HL-60 (cell line): ENCODE data around the gene PCDHB13.
"Not testable (repeated sequence)": the region's sequence is repeated elsewhere in the genome, so short reads cannot be mapped to it uniquely, and the experiment has no call there.

ENCODE experiments used
- DNase-seq, 2 experiments: peaks; one replicate each; pipeline ENCODE4 v3.0.0-alpha.2; 2010 to 2020; ENCODE audit warnings: low read depth in 1 of 2, low spot score in 1 of 2
- H3K27ac ChIP-seq: fragments of 250-450 bp; sonication (Bioruptor Pico); replicated peaks from 2 replicates; pipeline ENCODE4 v1.5.1; 2020; ENCODE audit warnings: mild to moderate bottlenecking, moderate library complexity
- H3K27me3 ChIP-seq: fragments of 250-450 bp; sonication (Bioruptor Pico); 2 replicates; pipeline ENCODE4 v1.5.1; 2021; ENCODE audit warnings: mild to moderate bottlenecking, moderate library complexity; ENCODE audit not compliant: insufficient read depth, poor library complexity, severe bottlenecking
- H3K4me3 ChIP-seq: replicated peaks from 2 replicates; pipeline ENCODE4 v1.5.1; 2011; ENCODE audit warnings: mild to moderate bottlenecking, control low read depth, low read length; ENCODE audit not compliant: insufficient read depth
- GABPA ChIP-seq: IDR thresholded peaks from 2 replicates; pipeline ENCODE4 v1.6.1; 2012; ENCODE audit warnings: low read depth
- POLR2AphosphoS5 ChIP-seq: IDR thresholded peaks from 2 replicates; pipeline ENCODE4 v1.6.1; 2012; ENCODE audit warnings: low read depth
- SPI1 ChIP-seq: IDR thresholded peaks from 2 replicates; pipeline ENCODE4 v1.6.1; 2012; ENCODE audit warnings: low read depth, mild to moderate bottlenecking, borderline replicate concordance
- TF ChIP-seq, protein P1 (sequence below): IDR thresholded peaks from one replicate; pipeline ENCODE4 v1.5.1; 2011; ENCODE audit warnings: low read length, control low read depth, inconsistent platforms; ENCODE audit not compliant: insufficient read depth
- TF ChIP-seq, protein P2 (sequence below): IDR thresholded peaks from 2 replicates; pipeline ENCODE4 v1.6.1; 2012; ENCODE audit warnings: low read depth; ENCODE audit not compliant: insufficient replicate concordance

Gene PCDHB13

DNA sequence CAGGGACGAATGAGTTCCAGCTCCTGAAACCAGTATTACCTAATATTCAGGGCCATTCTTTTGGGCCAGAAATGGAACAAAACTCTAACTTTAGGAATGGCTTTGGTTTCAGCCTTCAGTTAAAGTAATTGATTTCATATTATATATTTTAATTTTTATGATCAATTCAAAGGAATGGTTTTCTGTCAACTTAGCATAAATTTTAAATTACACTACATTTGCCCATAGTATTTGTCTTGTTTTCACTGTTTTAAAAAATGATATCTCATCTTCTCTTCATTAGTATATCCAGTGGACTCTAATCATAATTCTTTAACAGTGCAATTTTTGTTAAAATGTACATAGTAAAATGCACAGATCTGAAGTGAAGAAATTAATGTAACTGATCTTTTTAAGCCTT lies 33.4 kb upstream of the PCDHB13 start:
- Histone ChIP-seq H3K27me3 (no peaks in the 10 kb centered on the region), H3K4me3 (no peak overlapping the region), H3K27ac (no peak overlapping the region)
- TF ChIP-seq, protein P1, sequence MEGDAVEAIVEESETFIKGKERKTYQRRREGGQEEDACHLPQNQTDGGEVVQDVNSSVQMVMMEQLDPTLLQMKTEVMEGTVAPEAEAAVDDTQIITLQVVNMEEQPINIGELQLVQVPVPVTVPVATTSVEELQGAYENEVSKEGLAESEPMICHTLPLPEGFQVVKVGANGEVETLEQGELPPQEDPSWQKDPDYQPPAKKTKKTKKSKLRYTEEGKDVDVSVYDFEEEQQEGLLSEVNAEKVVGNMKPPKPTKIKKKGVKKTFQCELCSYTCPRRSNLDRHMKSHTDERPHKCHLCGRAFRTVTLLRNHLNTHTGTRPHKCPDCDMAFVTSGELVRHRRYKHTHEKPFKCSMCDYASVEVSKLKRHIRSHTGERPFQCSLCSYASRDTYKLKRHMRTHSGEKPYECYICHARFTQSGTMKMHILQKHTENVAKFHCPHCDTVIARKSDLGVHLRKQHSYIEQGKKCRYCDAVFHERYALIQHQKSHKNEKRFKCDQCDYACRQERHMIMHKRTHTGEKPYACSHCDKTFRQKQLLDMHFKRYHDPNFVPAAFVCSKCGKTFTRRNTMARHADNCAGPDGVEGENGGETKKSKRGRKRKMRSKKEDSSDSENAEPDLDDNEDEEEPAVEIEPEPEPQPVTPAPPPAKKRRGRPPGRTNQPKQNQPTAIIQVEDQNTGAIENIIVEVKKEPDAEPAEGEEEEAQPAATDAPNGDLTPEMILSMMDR, result no peak
- TF ChIP-seq POLR2AphosphoS5 (no peak), SPI1 (no peak), GABPA (no peak)
- TF ChIP-seq, protein P2, sequence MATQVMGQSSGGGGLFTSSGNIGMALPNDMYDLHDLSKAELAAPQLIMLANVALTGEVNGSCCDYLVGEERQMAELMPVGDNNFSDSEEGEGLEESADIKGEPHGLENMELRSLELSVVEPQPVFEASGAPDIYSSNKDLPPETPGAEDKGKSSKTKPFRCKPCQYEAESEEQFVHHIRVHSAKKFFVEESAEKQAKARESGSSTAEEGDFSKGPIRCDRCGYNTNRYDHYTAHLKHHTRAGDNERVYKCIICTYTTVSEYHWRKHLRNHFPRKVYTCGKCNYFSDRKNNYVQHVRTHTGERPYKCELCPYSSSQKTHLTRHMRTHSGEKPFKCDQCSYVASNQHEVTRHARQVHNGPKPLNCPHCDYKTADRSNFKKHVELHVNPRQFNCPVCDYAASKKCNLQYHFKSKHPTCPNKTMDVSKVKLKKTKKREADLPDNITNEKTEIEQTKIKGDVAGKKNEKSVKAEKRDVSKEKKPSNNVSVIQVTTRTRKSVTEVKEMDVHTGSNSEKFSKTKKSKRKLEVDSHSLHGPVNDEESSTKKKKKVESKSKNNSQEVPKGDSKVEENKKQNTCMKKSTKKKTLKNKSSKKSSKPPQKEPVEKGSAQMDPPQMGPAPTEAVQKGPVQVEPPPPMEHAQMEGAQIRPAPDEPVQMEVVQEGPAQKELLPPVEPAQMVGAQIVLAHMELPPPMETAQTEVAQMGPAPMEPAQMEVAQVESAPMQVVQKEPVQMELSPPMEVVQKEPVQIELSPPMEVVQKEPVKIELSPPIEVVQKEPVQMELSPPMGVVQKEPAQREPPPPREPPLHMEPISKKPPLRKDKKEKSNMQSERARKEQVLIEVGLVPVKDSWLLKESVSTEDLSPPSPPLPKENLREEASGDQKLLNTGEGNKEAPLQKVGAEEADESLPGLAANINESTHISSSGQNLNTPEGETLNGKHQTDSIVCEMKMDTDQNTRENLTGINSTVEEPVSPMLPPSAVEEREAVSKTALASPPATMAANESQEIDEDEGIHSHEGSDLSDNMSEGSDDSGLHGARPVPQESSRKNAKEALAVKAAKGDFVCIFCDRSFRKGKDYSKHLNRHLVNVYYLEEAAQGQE, result no peak
- DNase-seq, result no peak

DNA sequence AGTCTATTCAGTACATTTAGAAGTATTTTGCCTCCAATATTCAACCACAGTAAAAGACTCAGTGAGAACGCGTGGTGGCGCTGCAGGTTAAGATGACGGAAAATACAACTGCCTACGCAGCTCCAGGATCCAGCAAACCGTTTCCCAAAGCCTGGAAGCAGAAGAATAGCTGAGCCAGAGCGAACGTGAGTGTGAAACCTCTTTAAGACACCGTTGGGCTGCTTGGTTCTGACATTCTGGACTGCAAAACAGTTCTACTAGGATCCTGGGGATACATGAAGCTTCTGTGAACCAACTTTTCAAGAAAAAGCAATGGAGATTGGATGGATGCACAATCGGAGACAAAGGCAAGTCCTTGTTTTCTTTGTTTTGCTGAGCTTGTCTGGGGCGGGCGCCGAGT lies 31.5 kb upstream of the PCDHB13 start, which contains the start of gene PCDHB16:
PCDHB16 (plus strand) TSS at position 140 of the 400 bp plus-strand sequence; CDS start at position 313, 173 bp downstream.
- no peaks in the 10 kb centered on the region for H3K27me3 ChIP-seq
- H3K4me3 ChIP-seq, result no peak within 1 kb of the TSS
- TF ChIP-seq SPI1 (no peak), POLR2AphosphoS5 (no peak), GABPA (no peak)
- TF ChIP-seq, protein P2, result no peak
- TF ChIP-seq, protein P1, result no peak
- no peak for DNase-seq
- no peak within 1 kb of the TSS for H3K27ac ChIP-seq

DNA sequence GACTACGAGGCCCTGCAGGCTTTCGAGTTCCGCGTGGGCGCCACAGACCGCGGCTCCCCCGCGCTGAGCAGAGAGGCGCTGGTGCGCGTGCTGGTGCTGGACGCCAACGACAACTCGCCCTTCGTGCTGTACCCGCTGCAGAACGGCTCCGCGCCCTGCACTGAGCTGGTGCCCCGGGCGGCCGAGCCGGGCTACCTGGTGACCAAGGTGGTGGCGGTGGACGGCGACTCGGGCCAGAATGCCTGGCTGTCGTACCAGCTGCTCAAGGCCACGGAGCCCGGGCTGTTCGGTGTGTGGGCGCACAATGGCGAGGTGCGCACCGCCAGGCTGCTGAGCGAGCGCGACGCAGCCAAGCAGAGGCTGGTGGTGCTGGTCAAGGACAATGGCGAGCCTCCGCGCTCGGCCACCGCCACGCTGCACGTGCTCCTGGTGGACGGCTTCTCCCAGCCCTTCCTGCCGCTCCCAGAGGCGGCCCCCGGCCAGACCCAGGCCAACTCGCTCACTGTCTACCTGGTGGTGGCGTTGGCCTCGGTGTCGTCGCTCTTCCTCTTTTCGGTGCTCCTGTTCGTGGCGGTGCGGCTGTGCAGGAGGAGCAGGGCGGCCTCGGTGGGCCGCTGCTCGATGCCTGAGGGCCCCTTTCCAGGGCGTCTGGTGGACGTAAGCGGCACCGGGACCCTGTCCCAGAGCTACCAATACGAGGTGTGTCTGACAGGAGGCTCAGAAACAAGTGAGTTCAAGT lies 29.4 kb upstream of the PCDHB13 start:
- H3K4me3 ChIP-seq, H3K27me3 ChIP-seq, H3K27ac ChIP-seq, DNase-seq: not testable (repeated sequence)

DNA sequence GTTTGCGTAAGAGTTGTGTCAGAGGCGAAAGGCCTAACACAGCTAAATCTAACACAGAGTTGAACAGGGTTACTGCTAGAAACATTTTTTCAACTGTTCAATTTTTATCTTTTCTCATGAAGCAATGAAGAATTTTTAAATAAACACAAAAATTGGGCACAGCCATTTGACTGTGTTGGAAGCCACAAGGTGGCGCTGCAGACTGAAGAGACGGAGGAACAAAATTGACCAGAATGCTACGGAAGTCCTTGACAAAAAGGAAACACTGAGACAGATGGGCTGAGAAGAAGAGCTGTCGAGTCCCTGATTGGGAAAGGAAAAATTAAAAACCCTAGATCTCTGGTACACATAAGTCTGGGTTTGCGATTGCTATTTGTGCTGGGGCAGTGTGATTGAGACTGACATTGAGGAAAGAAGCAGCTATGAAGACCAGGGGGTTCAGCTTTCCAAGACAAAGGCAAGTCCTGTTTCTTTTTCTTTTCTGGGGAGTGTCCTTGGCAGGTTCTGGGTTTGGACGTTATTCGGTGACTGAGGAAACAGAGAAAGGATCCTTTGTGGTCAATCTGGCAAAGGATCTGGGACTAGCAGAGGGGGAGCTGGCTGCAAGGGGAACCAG lies 26.7 kb upstream of the PCDHB13 start, which contains the start of gene PCDHB9:
PCDHB9 (plus strand) TSS at position 265 of the 616 bp plus-strand sequence; CDS start at position 423, 158 bp downstream.
- no peak within 1 kb of the TSS for H3K27ac ChIP-seq
- no peak for DNase-seq
- no peaks in the 10 kb centered on the region for H3K27me3 ChIP-seq
- no peak within 1 kb of the TSS for H3K4me3 ChIP-seq
- no peak for TF ChIP-seq POLR2AphosphoS5
- TF ChIP-seq GABPA, result no peak
- TF ChIP-seq, protein P1, result peak; percentile 23

DNA sequence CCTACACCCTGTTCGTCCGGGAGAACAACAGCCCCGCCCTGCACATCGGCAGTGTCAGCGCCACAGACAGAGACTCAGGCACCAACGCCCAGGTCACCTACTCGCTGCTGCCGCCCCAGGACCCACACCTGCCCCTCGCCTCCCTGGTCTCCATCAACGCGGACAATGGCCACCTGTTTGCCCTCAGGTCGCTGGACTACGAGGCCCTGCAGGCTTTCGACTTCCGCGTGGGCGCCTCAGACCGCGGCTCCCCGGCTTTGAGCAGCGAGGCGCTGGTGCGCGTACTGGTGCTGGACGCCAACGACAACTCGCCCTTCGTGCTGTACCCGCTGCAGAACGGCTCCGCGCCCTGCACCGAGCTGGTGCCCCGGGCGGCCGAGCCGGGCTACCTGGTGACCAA lies 25.0 kb upstream of the PCDHB13 start:
- not testable (repeated sequence) for DNase-seq, H3K27me3 ChIP-seq, H3K4me3 ChIP-seq, H3K27ac ChIP-seq

DNA sequence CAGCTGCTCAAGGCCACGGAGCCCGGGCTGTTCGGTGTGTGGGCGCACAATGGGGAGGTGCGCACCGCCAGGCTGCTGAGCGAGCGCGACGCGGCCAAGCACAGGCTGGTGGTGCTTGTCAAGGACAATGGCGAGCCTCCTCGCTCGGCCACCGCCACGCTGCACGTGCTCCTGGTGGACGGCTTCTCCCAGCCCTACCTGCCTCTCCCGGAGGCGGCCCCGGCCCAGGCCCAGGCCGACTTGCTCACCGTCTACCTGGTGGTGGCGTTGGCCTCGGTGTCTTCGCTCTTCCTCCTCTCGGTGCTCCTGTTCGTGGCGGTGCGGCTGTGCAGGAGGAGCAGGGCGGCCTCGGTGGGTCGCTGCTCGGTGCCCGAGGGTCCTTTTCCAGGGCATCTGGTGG lies 24.6 kb upstream of the PCDHB13 start:
- not testable (repeated sequence) for DNase-seq, H3K27me3 ChIP-seq, H3K27ac ChIP-seq, H3K4me3 ChIP-seq
